WTC11 (cell line): Measurements from ENCODE around the gene C1QTNF4. TPM values are rescaled to one million over a fixed set of nuclear protein-coding genes. Genes with fewer than 3 reads are reported as not detected.
"Not testable (repeated sequence)": the region's sequence is repeated elsewhere in the genome, so short reads cannot be mapped to it uniquely, and the experiment has no call there.

Source experiments
- ATAC-seq: fragments of 200-7000 bp; cut with Tn5 transposase; 2 replicates; pipeline ENCODE4 v1.10.0; 2021; ENCODE audit warnings: mild to moderate bottlenecking, moderate library complexity
- CTCF ChIA-PET: fragments of 300-600 bp; sonication (Branson Sonifier 250); formaldehyde crosslinking; loops from one replicate; lab custom pipeline; 2021; ENCODE audit warnings: antibody characterized with exemption; lab: Charles Lee
- POLR2A ChIA-PET: fragments of 350-600 bp; sonication (Branson Sonifier 250); formaldehyde crosslinking; loops from one replicate; lab custom pipeline; 2021; ENCODE audit warnings: antibody characterized with exemption; lab: Charles Lee
- DNase-seq: peaks from one replicate; pipeline ENCODE4 v3.0.0; 2021; ENCODE audit warnings: low spot score
- H3K27ac Mint-ChIP-seq: 2 replicates; pipeline ENCODE4 v1.8.0; 2021; ENCODE audit warnings: mixed read lengths
- H3K27me3 Mint-ChIP-seq: 2 replicates; pipeline ENCODE4 v1.8.0; 2021; ENCODE audit warnings: low read depth, mild to moderate bottlenecking, moderate library complexity, mixed read lengths
- H3K36me3 Mint-ChIP-seq: 2 replicates; pipeline ENCODE4 v1.8.0; 2021; ENCODE audit warnings: mixed read lengths
- H3K4me1 Mint-ChIP-seq: 2 replicates; pipeline ENCODE4 v1.8.0; 2022; ENCODE audit warnings: mixed read lengths
- H3K4me3 Mint-ChIP-seq: 2 replicates; pipeline ENCODE4 v1.8.0; 2021; ENCODE audit warnings: mild to moderate bottlenecking, moderate library complexity, mixed read lengths
- H3K9me3 Mint-ChIP-seq: 2 replicates; pipeline ENCODE4 v1.8.0; 2021; ENCODE audit warnings: mixed read lengths
- EMX1 ChIP-seq: fragments of 250-450 bp; sonication (Bioruptor Pico); IDR thresholded peaks from 2 replicates; pipeline ENCODE4 v1.8.0; 2021; ENCODE audit warnings: mild to moderate bottlenecking
- FOXK1 ChIP-seq: sonication (generic); formaldehyde crosslinking; IDR thresholded peaks from 2 replicates; pipeline ENCODE4 v1.8.0; 2022; ENCODE audit warnings: mild to moderate bottlenecking, moderate library complexity, missing genetic modification reagents
- GABPB1 ChIP-seq: sonication (generic); formaldehyde crosslinking; IDR thresholded peaks from 2 replicates; pipeline ENCODE4 v1.8.1; 2023; ENCODE audit warnings: mild to moderate bottlenecking, missing genetic modification reagents
- HMGA2 ChIP-seq: fragments of 250-450 bp; sonication (Bioruptor Pico); IDR thresholded peaks from 2 replicates; pipeline ENCODE4 v1.4.0; 2021; ENCODE audit warnings: mild to moderate bottlenecking, moderate library complexity
- JUN ChIP-seq: sonication (generic); formaldehyde crosslinking; IDR thresholded peaks from 2 replicates; pipeline ENCODE4 v1.8.0; 2023; ENCODE audit warnings: mild to moderate bottlenecking, missing genetic modification reagents
- OVOL2 ChIP-seq: fragments of 250-450 bp; sonication (Bioruptor Pico); IDR thresholded peaks from 2 replicates; pipeline ENCODE4 v1.9.0; 2021; ENCODE audit warnings: mild to moderate bottlenecking, borderline replicate concordance
- SMAD3 ChIP-seq: sonication (generic); formaldehyde crosslinking; IDR thresholded peaks from 2 replicates; pipeline ENCODE4 v1.8.0; 2022; ENCODE audit warnings: missing genetic modification reagents, mild to moderate bottlenecking, borderline replicate concordance
- SMAD4 ChIP-seq: sonication (generic); formaldehyde crosslinking; IDR thresholded peaks from 2 replicates; pipeline ENCODE4 v1.8.0; 2022; ENCODE audit warnings: mild to moderate bottlenecking, missing genetic modification reagents
- SP1 ChIP-seq: sonication (generic); formaldehyde crosslinking; conservative IDR thresholded peaks from 2 replicates; pipeline ENCODE4 v1.8.1; 2022; ENCODE audit warnings: missing genetic modification reagents
- TCF7 ChIP-seq: sonication (generic); formaldehyde crosslinking; IDR thresholded peaks from 2 replicates; pipeline ENCODE4 v1.8.0; 2022; ENCODE audit warnings: mild to moderate bottlenecking, low read depth, missing genetic modification reagents, moderate library complexity
- ZNF423 ChIP-seq: fragments of 250-450 bp; sonication (Bioruptor Pico); IDR thresholded peaks from 2 replicates; pipeline ENCODE4 v2.1.2; 2022; ENCODE audit warnings: mild to moderate bottlenecking, moderate library complexity
- total RNA-seq: library from RNA; stranded (reverse); gene quantifications from 3 replicates; pipeline ENCODE4 v1.2.3, GENCODE V29; 2021
- TF ChIP-seq, protein P1 (sequence below): sonication (generic); formaldehyde crosslinking; IDR thresholded peaks from 2 replicates; pipeline ENCODE4 v1.8.1; 2022; ENCODE audit warnings: low read depth, missing genetic modification reagents, borderline replicate concordance
- TF ChIP-seq, protein P2 (sequence below): sonication (generic); formaldehyde crosslinking; IDR thresholded peaks from 2 replicates; pipeline ENCODE4 v1.8.0; 2022; ENCODE audit warnings: mild to moderate bottlenecking, missing genetic modification reagents
- TF ChIP-seq, protein P3 (sequence below): sonication (generic); formaldehyde crosslinking; IDR thresholded peaks from 2 replicates; pipeline ENCODE4 v1.8.1; 2023; ENCODE audit warnings: mild to moderate bottlenecking, missing genetic modification reagents, moderate library complexity
- TF ChIP-seq, protein P4 (sequence below): sonication (generic); formaldehyde crosslinking; IDR thresholded peaks from 2 replicates; pipeline ENCODE4 v1.8.0; 2022; ENCODE audit warnings: missing genetic modification reagents
- TF ChIP-seq, protein P5 (sequence below): sonication (generic); formaldehyde crosslinking; IDR thresholded peaks from 2 replicates; pipeline ENCODE4 v1.8.1; 2023; ENCODE audit warnings: mild to moderate bottlenecking, missing genetic modification reagents, moderate library complexity
- TF ChIP-seq, protein P6 (sequence below): fragments of 250-450 bp; sonication (Bioruptor Pico); conservative IDR thresholded peaks from 2 replicates; pipeline ENCODE4 v1.9.0; 2021; ENCODE audit warnings: mild to moderate bottlenecking

C1QTNF4 gene
- total RNA-seq, 1 experiment from 2014 or later, result 9.5 TPM

DNA sequence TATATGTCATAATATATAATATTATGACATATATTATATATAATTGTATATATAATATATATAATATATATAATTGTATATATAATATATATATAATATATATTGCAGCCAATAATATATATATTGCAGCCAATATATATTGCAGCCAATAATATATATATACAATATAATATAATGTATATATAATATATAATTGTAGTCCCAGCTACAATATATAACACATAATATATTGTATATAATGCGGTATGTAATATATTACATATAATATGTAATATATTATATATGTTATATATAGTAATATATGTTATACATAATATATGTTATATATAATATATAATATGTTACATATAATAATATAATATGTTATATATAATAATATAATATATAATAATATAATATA lies 35.5 kb downstream of the C1QTNF4 start (continued):
- no peak for TF ChIP-seq TCF7 (CRISPR knock-in tag)

DNA sequence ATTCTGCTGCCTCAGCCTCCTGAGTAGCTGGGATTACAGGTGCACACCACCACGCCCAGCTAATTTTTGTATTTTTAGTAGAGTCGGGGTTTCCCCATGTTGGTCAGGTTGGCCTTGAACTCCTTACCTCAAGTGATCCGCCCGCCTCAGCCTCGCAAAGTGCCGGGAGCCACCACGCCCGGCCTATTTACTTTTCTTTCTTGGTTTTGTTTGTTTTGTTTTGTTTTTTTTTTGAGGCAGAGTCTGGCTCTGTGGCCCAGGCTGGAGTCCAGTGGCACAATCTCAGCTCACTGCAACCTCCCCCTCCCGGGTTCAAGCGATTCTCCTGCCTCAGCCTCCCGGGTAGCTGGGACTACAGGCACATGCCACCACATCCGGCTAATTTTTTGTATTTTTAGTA lies 37.2 kb downstream of the C1QTNF4 start:
- ATAC-seq, CTCF ChIA-PET, H3K27me3 Mint-ChIP-seq, H3K36me3 Mint-ChIP-seq, H3K9me3 Mint-ChIP-seq, H3K27ac Mint-ChIP-seq, DNase-seq, H3K4me3 Mint-ChIP-seq: not testable (repeated sequence)
- POLR2A ChIA-PET, result interaction anchor here (0.7 kb wide), 1 partner anchor 51 kb away, joined by 4 read pairs; no protein-coding TSS in a partner anchor
- peaks cover 11% of the 10 kb centered on the region for H3K4me1 Mint-ChIP-seq

DNA sequence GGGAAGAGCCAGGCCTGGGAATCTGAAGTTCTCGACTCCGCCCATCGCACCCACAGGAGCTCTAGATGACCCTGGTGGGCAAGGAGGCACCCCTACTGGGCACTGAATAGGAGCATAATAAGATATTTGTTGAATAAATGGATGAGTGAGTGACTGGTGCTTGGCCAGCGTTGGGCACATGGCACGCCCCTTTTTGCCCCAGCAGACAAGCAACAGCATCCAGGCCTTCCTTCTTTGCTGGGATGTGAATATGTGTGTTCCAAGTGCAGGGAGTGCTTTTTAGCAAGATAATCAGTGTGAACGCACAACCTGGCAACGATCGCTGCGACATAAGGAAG lies 40.8 kb downstream of the C1QTNF4 start:
- H3K27me3 Mint-ChIP-seq, result no peaks in the 10 kb centered on the region
- H3K36me3 Mint-ChIP-seq, result peaks cover 13% of the 10 kb centered on the region
- H3K9me3 Mint-ChIP-seq, result no peaks in the 10 kb centered on the region
- TF ChIP-seq SMAD4 (no peak), EMX1 (CRISPR knock-in tag) (0 out of 2 replicates have a peak, but pooled peaks have one; percentile 16), SP1 (peak; percentile 32; the same call in 1 of the 2 replicates), GABPB1 (CRISPR knock-in tag) (no peak), ZNF423 (CRISPR knock-in tag) (peak; percentile 36; the same call in 1 of the 2 replicates), HMGA2 (CRISPR knock-in tag) (no peak)
- TF ChIP-seq, protein P1, sequence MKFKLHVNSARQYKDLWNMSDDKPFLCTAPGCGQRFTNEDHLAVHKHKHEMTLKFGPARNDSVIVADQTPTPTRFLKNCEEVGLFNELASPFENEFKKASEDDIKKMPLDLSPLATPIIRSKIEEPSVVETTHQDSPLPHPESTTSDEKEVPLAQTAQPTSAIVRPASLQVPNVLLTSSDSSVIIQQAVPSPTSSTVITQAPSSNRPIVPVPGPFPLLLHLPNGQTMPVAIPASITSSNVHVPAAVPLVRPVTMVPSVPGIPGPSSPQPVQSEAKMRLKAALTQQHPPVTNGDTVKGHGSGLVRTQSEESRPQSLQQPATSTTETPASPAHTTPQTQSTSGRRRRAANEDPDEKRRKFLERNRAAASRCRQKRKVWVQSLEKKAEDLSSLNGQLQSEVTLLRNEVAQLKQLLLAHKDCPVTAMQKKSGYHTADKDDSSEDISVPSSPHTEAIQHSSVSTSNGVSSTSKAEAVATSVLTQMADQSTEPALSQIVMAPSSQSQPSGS, result no peak
- TF ChIP-seq, all 79 proteins: peak for 3
- peak; percentile 65 for ATAC-seq
- ChIA-PET POLR2A (interaction anchor here (1.0 kb wide), 1 partner anchor 14 kb away, joined by 5 read pairs; no protein-coding TSS in a partner anchor), CTCF (interaction anchor here (0.6 to 1.2 kb wide), 29 partner anchors 9 to 641 kb away, joined by 3 to 13 read pairs (median 4); partner anchors contain the start of genes KBTBD4, NDUFS3 and PSMC3)
- Mint-ChIP-seq H3K4me1 (peaks cover 29% of the 10 kb centered on the region), H3K4me3 (peak overlapping the region; percentile 85), H3K27ac (peak overlapping the region; percentile 96)
- DNase-seq, result no peak

DNA sequence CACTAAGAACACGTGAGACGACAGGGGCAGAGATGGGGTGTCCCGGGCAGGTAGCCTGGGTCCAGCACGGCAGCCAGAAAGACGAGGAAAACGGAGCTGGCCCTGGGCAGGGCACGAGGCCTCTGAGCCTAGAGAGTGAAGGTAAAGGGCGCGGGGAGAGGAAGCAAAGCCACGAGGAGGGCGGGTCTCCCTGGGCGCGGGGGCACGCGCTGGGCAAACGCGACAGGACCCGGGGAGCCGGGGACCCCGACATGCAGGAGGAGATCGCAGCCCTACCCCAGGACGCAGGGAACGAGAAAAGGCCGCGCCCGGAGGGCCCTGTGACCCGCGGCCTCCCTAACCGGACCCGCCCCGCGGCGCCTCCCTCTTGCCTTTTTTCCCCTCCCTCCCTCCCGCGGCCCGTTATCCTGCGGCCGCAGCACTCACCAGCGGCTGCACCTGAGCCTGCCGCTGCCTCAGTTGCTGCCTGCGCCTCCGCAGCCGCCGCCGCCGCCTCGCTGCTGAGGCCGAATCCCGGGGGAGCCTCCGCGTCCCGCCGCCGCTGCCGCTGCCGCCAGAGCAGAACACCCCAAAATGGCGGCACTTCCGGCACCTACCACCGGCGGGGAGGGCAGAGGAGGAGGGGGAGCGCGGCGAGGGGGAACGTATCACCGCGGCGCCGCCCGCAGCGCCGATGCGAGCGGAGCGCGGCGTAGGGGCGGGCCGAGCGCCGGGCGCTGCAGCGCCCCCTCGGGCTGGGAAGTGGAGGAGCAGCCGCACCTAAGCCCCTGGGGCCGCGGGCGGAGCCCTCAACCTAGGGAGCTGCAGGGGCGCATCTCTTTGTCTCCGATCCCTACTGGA lies 41.4 kb downstream of the C1QTNF4 start, which contains the start of gene CELF1:
Gene CELF1 (minus strand): TSS at position 567 of the 840 bp plus-strand sequence. CDS start 53,609 bp downstream, outside the sequence.
- peaks cover 35% of the 10 kb centered on the region for H3K4me1 Mint-ChIP-seq
- peak within 1 kb of the TSS; percentile 96 for H3K27ac Mint-ChIP-seq
- TF ChIP-seq, protein P2, sequence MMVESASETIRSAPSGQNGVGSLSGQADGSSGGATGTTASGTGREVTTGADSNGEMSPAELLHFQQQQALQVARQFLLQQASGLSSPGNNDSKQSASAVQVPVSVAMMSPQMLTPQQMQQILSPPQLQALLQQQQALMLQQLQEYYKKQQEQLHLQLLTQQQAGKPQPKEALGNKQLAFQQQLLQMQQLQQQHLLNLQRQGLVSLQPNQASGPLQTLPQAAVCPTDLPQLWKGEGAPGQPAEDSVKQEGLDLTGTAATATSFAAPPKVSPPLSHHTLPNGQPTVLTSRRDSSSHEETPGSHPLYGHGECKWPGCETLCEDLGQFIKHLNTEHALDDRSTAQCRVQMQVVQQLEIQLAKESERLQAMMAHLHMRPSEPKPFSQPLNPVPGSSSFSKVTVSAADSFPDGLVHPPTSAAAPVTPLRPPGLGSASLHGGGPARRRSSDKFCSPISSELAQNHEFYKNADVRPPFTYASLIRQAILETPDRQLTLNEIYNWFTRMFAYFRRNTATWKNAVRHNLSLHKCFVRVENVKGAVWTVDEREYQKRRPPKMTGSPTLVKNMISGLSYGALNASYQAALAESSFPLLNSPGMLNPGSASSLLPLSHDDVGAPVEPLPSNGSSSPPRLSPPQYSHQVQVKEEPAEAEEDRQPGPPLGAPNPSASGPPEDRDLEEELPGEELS (CRISPR knock-in tag), result 0 out of 2 replicates have a peak, but pooled peaks have one; percentile 54
- TF ChIP-seq JUN (CRISPR knock-in tag) (0 out of 2 replicates have a peak, but pooled peaks have one; percentile 26), ZNF423 (CRISPR knock-in tag) (no peak), OVOL2 (no peak), FOXK1 (CRISPR knock-in tag) (0 out of 2 replicates have a peak, but pooled peaks have one; percentile 50), SMAD3 (CRISPR knock-in tag) (0 out of 2 replicates have a peak, but pooled peaks have one; percentile 33)
- TF ChIP-seq, protein P3, sequence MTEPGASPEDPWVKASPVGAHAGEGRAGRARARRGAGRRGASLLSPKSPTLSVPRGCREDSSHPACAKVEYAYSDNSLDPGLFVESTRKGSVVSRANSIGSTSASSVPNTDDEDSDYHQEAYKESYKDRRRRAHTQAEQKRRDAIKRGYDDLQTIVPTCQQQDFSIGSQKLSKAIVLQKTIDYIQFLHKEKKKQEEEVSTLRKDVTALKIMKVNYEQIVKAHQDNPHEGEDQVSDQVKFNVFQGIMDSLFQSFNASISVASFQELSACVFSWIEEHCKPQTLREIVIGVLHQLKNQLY (CRISPR knock-in tag), result no peak
- TF ChIP-seq, protein P4, sequence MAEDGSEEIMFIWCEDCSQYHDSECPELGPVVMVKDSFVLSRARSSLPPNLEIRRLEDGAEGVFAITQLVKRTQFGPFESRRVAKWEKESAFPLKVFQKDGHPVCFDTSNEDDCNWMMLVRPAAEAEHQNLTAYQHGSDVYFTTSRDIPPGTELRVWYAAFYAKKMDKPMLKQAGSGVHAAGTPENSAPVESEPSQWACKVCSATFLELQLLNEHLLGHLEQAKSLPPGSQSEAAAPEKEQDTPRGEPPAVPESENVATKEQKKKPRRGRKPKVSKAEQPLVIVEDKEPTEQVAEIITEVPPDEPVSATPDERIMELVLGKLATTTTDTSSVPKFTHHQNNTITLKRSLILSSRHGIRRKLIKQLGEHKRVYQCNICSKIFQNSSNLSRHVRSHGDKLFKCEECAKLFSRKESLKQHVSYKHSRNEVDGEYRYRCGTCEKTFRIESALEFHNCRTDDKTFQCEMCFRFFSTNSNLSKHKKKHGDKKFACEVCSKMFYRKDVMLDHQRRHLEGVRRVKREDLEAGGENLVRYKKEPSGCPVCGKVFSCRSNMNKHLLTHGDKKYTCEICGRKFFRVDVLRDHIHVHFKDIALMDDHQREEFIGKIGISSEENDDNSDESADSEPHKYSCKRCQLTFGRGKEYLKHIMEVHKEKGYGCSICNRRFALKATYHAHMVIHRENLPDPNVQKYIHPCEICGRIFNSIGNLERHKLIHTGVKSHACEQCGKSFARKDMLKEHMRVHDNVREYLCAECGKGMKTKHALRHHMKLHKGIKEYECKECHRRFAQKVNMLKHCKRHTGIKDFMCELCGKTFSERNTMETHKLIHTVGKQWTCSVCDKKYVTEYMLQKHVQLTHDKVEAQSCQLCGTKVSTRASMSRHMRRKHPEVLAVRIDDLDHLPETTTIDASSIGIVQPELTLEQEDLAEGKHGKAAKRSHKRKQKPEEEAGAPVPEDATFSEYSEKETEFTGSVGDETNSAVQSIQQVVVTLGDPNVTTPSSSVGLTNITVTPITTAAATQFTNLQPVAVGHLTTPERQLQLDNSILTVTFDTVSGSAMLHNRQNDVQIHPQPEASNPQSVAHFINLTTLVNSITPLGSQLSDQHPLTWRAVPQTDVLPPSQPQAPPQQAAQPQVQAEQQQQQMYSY, result peak; percentile 40; the same call in 1 of the 2 replicates
- TF ChIP-seq, protein P5, sequence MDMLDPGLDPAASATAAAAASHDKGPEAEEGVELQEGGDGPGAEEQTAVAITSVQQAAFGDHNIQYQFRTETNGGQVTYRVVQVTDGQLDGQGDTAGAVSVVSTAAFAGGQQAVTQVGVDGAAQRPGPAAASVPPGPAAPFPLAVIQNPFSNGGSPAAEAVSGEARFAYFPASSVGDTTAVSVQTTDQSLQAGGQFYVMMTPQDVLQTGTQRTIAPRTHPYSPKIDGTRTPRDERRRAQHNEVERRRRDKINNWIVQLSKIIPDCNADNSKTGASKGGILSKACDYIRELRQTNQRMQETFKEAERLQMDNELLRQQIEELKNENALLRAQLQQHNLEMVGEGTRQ (CRISPR knock-in tag), result no peak
- TF ChIP-seq, protein P6, sequence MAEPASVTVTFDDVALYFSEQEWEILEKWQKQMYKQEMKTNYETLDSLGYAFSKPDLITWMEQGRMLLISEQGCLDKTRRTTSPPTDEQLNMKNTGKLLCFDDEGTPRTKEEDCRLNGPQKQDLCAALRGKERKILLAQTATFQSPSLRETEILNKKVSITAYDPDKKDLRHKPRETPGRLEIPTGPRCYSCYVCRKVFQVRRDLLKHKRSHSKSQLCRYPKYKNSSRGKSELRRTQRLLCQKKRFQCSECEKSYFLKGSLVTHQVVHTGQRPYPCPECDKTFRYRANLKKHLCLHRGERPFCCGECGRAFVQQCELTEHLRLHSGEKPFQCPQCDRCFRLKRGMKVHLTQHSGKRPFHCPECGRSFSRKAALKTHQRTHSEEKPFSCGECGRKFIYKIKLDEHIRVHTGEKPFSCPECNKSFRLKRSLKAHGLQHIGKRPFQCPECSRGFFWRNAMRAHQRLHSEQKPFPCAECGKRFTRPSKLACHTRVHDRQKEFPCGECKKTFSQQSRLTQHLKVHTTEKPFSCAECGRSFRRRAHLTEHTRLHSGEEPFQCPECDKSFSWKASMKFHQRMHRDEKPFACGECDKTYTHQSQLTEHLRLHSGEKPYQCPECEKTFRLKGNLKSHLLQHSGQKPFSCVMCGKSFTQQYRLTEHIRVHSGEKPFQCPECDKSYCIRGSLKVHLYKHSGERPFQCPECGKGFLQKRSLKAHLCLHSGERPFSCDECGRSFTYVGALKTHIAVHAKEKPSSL (CRISPR knock-in tag), result no peak

More for the DNA sequence above, 41.4 kb downstream of the C1QTNF4 start, which contains the start of gene CELF1:
- Mint-ChIP-seq H3K9me3 (no peaks in the 10 kb centered on the region), H3K36me3 (peaks cover 15% of the 10 kb centered on the region), H3K27me3 (no peaks in the 10 kb centered on the region), H3K4me3 (peak within 1 kb of the TSS; percentile 95)
- ChIA-PET POLR2A (interaction anchor here (1.0 kb wide), 1 partner anchor 14 kb away, joined by 5 read pairs; no protein-coding TSS in a partner anchor), CTCF (interaction anchor here (0.6 to 1.7 kb wide), 37 partner anchors 9 to 641 kb away, joined by 3 to 13 read pairs (median 4); partner anchors contain the start of genes KBTBD4, NDUFS3, NR1H3 and PSMC3)
- DNase-seq (peak; percentile 92), ATAC-seq (peak; percentile 95)
